Measurements from ENCODE around the gene PCSK4. TPM values are rescaled to one million over a fixed set of nuclear protein-coding genes. Genes with fewer than 3 reads are reported as not detected.

Gene PCSK4
- total and polyA plus RNA-seq, 2 of the 13 experiments (the other 11 are each of a cell fraction or from before 2014, with no cell fraction given) = 2.0 to 2.7 TPM

DNA sequence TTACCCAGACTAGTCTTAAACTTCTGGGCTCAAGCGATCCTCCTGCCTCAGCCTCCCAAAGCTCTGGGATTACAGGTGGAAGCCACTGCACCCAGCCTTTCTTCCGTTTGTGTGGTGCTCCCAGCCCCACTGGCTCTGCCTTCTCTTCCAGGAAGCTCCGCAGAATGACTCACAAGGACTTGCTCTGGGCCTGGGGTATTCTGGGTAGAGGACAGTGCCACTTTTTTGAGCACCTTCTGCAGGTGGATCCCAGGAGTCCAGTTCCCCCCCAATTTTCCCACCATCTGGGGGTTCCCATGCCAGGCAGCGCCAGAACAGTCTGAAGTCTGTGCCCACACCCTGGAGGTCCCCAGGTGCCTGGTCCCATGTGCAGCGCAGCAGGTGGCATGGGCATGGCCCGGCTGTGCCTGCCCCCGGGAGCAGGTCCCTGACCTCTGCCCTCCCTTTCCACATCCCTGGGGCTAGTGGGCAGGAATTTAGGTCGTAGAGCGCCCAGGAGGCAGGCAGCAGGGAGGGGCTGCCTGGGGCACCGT, 2.4 kb upstream of the PCSK4 start (continued):
- TF ChIP-seq, protein P1, sequence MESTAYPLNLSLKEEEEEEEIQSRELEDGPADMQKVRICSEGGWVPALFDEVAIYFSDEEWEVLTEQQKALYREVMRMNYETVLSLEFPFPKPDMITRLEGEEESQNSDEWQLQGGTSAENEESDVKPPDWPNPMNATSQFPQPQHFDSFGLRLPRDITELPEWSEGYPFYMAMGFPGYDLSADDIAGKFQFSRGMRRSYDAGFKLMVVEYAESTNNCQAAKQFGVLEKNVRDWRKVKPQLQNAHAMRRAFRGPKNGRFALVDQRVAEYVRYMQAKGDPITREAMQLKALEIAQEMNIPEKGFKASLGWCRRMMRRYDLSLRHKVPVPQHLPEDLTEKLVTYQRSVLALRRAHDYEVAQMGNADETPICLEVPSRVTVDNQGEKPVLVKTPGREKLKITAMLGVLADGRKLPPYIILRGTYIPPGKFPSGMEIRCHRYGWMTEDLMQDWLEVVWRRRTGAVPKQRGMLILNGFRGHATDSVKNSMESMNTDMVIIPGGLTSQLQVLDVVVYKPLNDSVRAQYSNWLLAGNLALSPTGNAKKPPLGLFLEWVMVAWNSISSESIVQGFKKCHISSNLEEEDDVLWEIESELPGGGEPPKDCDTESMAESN (CRISPR knock-in tag; conservative IDR thresholded peaks at IDR 0.05) = no peak
- TF ChIP-seq ZNF569 (CRISPR knock-in tag; IDR thresholded peaks at IDR 0.05; ENCODE audit: borderline replicate concordance) (no peak), BHLHE40 (IDR thresholded peaks at IDR 0.05; ENCODE audit: low read length) (no peak), ZNF33B (CRISPR knock-in tag; IDR thresholded peaks at IDR 0.05) (no peak), ZNF337 (CRISPR knock-in tag; IDR thresholded peaks at IDR 0.05; ENCODE audit: borderline replicate concordance, low read depth) (no peak), STAG1 (CRISPR knock-in tag; IDR thresholded peaks at IDR 0.05) (no peak), ZNF329 (CRISPR knock-in tag; IDR thresholded peaks at IDR 0.05; ENCODE audit: low read depth) (no peak), HMG20B (CRISPR knock-in tag; conservative IDR thresholded peaks at IDR 0.05) (no peak), ZNF768 (CRISPR knock-in tag; IDR thresholded peaks at IDR 0.05) (peak; percentile 8; the same call in 1 of the 2 replicates), KAT7 (CRISPR knock-in tag; IDR thresholded peaks at IDR 0.05; ENCODE audit: borderline replicate concordance) (0 out of 2 replicates have a peak, but pooled peaks have one; percentile 25), KLF12 (CRISPR knock-in tag; IDR thresholded peaks at IDR 0.05; ENCODE audit: borderline replicate concordance) (peak; percentile 45; the same call in 1 of the 2 replicates), NFIB (CRISPR knock-in tag; IDR thresholded peaks at IDR 0.05; ENCODE audit: borderline replicate concordance) (no peak), DMAP1 (CRISPR knock-in tag; IDR thresholded peaks at IDR 0.05) (no peak)
- TF ChIP-seq, protein P2, sequence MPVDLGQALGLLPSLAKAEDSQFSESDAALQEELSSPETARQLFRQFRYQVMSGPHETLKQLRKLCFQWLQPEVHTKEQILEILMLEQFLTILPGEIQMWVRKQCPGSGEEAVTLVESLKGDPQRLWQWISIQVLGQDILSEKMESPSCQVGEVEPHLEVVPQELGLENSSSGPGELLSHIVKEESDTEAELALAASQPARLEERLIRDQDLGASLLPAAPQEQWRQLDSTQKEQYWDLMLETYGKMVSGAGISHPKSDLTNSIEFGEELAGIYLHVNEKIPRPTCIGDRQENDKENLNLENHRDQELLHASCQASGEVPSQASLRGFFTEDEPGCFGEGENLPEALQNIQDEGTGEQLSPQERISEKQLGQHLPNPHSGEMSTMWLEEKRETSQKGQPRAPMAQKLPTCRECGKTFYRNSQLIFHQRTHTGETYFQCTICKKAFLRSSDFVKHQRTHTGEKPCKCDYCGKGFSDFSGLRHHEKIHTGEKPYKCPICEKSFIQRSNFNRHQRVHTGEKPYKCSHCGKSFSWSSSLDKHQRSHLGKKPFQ (CRISPR knock-in tag; IDR thresholded peaks at IDR 0.05; ENCODE audit: insufficient replicate concordance) = no peak
- TF ChIP-seq, protein P3, sequence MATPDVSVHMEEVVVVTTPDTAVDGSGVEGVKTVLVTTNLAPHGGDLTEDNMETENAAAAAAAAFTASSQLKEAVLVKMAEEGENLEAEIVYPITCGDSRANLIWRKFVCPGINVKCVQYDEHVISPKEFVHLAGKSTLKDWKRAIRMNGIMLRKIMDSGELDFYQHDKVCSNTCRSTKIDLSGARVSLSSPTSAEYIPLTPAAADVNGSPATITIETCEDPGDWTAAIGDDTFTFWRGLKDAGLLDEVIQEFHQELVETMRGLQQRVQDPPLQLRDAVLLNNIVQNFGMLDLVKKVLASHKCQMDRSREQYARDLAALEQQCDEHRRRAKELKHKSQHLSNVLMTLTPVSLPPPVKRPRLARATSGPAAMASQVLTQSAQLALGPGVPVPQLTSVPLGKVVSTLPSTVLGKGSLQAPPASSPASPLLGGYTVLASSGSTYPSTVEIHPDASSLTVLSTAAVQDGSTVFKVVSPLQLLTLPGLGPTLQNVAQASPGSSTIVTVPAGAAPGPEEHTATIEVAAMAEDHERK (CRISPR knock-in tag; IDR thresholded peaks at IDR 0.05; ENCODE audit: low read depth) = no peak
- TF ChIP-seq, protein P4, sequence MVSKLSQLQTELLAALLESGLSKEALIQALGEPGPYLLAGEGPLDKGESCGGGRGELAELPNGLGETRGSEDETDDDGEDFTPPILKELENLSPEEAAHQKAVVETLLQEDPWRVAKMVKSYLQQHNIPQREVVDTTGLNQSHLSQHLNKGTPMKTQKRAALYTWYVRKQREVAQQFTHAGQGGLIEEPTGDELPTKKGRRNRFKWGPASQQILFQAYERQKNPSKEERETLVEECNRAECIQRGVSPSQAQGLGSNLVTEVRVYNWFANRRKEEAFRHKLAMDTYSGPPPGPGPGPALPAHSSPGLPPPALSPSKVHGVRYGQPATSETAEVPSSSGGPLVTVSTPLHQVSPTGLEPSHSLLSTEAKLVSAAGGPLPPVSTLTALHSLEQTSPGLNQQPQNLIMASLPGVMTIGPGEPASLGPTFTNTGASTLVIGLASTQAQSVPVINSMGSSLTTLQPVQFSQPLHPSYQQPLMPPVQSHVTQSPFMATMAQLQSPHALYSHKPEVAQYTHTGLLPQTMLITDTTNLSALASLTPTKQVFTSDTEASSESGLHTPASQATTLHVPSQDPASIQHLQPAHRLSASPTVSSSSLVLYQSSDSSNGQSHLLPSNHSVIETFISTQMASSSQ (IDR thresholded peaks at IDR 0.05; ENCODE audit: low read depth) = no peak
- TF ChIP-seq, protein P4 (CRISPR knock-in tag; IDR thresholded peaks at IDR 0.05; ENCODE audit: borderline replicate concordance) = no peak

Measured in HepG2 (cell line).